ENCODE measurements around the gene LGALS3.
A peak's percentile ranks its signal among the peaks of the same experiment; 100 is the strongest.

The LGALS3 gene

GRCh38 chr14:55191203-55192053 is 62.4 kb downstream of the LGALS3 start, which contains the start of gene DLGAP5:
TSS of gene DLGAP5 (minus strand) at chr14:55191585. CDS start at chr14:55189179, 2,406 bp downstream.
- ATAC-seq: peak; percentile 98 to 99

DNA sequence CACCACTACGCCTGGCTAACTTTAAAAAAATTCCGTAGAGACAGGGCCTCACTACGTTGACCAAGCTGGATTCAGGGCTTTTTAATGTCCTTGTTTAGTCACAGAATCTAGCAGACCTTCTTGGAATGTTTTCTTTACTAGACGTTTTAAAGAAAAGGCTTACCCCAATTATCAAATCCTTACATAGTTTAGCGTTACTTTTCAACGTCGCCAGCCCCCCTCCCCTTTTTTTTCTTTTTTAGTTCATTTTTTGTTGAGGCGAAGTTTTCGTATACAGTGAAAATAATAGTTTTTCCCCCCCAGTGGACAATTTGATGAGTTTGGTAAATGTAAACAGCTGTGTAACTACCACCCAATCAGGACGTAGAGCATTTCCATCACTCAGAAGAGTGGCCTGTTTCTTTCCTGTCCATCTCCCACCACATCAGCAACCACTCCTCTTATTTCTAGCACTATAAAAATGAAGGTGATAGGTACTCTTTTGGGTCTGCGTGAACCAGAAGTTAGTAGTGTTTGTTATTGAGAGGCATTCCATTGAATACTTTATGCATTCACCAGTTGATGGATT is 63.1 kb downstream of the LGALS3 start:
- no peak for ATAC-seq

GRCh38 chr14:55194656-55195355 is 65.8 kb downstream of the LGALS3 start:
- no peak for ATAC-seq

Data from activated CD4-positive, CD25-positive, alpha-beta regulatory T cell treated with anti-CD3 and anti-CD28 coated beads, Interleukin-2, amount 50 U/mL, for 24 hours (primary cell).